GM19351 (cell line): ENCODE data around the gene LRRC3.

Experiments used
- ATAC-seq: cut with Tn5 transposase; IDR thresholded peaks from one replicate; pipeline ENCODE4 v1.9.1; 2021; ENCODE audit warnings: mild to moderate bottlenecking, moderate library complexity; ENCODE audit not compliant: unreplicated experiment

LRRC3 gene

DNA sequence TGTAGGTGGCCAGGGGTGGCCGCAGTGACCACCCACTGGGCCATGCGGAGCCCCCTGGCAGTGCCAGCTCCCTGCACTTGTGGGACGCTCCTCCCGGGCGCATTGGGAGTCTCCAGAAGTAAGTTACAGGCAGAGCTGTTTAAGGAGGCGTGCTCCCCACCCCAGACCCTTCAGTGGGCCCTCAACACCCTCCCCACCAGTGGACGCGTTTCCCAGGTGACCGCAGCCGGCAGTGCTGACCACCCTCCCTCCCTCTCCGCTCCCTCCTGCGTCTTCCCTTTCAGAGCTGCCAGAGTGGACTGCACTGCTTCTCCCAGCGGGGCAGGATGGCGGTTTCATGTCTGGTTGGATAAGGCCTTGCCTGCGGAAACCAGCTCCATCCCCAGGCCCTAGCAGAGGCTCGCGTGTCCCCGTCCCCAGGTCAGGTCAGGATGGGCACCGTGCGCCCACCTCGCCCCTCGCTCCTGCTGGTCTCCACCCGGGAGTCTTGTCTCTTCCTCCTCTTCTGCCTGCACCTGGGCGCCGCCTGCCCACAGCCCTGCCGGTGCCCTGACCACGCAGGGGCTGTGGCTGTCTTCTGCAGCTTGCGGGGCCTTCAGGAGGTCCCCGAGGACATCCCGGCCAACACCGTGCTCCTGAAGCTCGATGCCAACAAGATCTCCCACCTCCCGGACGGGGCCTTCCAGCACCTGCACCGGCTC, 1.1 kb downstream of the LRRC3 start:
- ATAC-seq = no peak

DNA sequence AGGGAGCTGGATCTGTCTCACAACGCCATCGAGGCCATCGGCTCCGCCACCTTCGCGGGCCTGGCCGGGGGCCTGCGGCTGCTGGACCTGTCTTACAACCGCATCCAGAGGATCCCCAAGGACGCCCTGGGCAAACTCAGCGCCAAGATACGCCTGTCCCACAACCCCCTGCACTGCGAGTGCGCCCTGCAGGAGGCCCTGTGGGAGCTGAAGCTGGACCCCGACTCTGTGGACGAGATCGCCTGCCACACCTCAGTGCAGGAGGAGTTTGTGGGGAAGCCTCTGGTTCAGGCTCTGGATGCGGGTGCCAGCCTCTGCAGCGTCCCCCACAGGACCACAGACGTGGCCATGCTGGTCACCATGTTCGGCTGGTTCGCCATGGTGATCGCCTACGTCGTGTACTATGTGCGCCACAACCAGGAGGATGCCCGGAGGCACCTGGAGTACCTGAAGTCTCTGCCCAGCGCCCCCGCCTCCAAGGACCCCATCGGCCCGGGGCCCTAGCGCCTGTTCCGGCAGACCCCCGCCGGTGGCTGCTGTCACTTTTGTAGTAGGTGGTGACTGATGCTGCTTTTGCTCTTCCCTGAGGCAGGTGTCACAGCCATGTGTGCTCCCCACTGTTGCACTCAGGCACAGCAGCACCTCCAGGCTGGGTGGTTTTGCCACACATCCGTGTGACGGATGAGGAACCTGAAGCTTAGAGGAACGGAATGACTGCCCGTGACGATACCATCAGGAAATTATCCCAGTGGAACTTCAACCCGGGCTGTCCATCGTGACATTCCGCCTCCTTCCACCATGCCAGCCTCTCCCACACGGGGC, 1.8 kb downstream of the LRRC3 start:
- ATAC-seq = no peak

DNA sequence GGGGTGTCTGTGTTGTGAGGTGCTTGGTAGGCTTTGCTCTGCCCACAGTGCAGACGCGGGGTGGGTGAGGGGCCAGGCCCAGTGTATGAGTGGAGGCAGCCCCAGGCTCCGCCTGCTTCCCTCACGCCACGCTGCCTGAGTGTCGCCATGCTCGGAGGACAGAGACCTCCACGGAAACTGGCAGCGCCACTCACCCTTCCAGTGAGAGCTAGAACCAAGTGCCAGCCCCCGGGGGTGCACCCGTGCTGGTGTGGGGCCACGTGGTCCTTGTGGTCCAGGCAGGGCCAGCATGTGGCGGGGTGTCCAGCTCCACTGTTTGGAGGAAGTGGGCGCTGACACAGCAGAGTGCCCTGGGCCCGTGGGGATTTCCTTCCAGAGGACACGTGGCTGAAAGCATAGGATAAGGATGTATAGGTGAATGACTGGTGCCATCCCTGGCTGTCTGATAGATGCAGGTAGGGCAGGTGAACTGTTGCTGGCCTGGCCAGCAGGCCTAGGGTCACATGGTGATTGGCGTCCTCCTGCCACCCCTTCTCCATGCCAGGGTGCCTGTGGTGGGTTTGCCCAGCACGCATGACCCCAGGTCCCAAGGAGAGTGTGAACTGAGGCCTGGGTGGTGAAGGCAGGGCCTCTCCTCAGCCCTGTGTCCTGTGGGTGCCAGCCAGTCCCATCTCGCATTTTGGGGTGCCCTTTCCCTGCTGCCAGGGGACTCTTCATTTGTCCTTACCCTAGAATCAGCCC, 3.8 kb downstream of the LRRC3 start:
- ATAC-seq = no peak

DNA sequence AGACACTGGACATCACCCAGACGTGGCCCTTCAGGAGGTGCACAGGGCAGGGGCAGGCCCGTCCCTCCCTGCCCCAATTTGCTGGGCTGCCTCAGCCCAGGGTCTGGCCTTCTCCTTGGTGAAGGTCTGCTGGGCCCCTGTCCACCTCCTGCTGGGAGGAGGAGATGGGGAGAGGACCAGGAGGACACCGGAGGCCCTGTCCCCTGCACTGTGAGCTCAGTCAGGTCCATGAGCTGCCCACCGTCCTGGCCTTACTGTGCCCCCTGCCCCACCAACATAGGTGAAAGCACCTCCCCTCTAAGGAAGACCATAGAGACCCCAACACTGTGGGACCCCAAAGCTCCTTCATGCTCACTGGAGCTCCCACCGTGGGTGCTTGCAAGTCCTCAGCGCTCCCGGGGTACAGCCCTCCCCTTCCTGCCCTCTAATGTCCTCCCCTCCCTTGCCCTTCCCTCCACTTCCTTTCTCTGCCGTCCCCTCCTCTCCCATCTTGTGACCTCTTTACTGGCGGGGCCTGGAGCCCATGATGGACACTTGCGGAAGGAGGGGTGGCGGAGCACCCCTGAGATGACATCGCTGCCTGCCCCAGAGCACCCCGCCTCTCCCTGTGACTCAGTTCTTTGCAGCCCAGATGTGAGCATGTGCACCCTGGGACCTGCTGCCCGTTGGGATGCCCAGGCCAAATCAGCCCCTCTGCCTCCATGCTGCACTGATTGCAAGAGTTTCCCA, 4.6 kb downstream of the LRRC3 start:
- ATAC-seq = no peak

DNA sequence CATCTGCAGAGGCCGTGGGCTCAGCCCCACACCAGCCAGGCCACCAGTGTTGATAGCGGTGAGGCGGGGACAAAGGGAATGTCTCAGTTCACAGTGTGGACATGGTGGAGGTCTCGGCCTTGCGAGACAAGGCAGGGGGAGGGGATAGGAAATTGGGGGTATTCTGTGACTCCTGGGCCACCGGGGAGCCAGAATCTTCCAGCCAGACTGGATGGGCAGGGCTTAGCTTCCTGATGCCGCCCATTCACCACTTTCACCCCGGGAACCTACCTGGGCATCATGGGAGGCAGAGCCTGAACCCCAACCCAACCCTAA, 5.1 kb downstream of the LRRC3 start:
- no peak for ATAC-seq

DNA sequence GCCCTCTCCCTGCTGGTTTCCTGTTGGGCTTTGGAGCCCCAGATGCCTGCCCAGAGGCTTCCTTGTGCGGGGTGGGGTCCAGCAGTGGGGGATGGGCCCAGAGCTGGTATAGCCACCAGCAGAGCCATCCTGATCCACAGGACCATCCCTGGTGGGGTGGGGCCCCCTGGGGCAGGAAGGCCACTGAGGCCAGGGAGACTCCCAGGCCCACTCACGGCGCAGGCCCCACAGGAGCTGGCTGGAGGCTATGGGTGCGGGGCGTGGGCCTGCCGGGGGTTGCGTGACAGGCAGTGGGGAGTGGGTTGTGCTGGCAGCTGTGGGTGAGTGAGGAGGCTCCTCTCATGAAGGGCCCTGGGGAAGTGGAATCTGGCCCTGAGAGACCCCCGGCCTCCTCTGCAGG, 5.7 kb downstream of the LRRC3 start:
- no peak for ATAC-seq

DNA sequence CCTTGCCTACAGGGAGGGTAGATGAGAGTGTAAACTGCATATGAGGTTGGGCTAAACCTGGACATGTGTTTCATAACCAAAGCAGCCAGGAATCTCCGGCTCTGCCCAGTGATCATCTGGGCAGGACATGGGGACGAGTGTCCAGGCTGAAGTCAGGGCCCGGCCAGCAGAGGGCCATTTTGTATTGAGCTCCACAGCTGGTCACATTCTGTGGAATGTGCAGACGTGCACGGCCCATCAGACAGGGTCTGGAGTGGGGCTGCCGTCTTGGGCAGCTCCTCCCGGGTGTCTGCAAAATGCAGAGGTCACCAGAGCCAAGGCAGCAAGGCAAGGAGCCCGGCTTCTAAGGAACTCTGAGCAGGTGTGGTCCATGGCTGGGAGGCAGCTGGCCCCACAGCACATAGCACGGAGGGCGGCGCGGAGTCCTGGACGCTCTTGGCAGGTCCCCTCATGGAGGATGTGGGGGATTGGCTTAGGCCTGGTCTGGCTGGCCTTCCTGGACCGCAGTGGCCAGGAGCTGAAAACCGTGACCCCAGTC, 6.2 kb downstream of the LRRC3 start:
- ATAC-seq = no peak

DNA sequence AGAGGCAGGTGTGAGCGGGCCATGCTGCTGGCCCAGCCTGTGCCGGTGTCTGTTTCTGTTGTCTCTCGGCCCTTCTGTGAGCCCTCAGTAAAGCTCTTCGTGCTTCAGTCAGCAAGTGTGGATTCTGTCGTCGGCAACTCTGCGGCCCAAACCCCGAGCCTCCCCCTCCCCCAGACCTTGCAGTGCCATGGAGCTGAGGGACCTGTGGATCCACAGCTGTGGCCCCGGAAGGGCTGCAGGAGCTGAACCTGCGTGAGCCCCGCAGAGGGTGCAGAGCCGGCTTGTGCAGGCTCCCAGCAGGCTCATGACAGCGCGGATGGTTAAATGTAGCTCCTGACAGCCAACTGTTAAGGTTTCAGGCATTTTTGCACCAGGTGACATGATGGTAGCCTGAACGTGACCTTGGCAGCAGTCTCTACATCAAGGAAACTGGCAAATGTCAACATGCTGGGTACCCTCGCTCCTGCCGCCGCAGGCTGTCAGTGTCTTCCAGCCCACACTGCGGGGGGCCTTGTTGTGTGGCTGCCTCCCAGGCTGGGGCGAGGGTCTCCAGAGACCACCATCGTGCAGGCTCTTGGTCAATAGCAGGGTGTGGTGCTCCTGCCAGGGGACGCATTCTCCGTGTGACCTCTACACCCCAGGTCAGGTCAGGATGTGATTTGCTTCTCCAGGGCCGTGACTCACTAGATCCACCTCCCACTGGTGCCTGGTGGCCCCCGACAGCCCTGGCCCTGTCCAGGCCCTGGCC, 7.0 kb downstream of the LRRC3 start:
- no peak for ATAC-seq

DNA sequence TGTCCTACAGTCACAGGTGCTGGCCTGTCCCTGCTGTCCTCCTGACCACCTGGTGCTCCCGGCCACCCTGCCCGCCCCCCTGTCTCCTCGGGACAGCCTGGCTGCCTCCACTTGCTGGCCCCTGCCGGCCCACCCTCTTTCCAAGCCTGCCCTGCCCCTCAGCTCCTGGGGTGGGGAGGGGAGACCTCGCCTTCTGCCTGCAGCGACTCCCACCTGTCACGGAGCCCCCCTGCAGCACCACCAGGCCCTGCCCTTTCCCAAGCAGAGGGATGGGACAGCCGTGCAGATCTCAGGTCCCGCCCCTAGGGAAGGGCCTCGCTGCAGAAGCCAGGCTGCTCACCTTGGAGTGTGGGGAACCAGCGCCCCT, 7.5 kb downstream of the LRRC3 start:
- ATAC-seq = no peak

DNA sequence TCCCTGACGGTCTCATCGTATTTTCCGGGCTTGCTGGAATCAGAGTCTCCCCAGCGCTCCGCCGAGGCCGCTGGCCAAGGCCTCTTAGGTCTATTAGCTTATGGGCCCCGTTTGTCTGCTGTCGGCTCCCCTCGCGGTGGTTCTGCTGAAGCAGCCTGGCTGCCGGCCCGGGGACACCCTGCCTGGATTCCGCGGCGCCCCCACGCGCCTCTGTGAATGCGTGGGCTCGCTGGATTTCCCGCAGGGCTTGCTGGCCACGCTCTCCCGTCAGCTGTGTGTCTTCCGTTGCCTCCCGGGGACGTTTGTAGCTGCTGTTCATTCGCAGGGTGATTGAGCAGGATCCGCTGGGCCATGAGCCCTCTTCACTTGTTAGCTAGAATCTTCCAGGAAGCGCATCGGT, 8.4 kb downstream of the LRRC3 start:
- no peak for ATAC-seq

DNA sequence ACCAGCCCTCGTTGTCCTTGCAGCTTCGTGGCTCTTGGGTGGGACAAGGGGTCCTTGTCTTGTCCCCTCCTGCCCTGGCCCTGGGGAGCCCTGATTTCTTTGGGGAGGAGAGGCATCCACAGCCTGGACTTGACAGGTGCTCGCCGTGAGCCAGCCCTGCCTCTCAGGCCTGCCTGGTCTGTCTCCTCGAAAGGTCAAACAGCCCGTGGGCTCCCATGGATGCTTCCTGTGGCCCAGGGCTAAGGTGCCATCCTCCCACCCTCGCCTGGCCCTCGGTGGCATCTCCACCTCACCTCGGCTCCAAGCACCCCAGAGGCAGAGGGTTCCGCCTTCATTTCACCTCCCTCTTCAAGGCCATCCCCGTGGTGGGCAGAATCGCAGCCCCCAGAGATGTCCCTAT, 9.0 kb downstream of the LRRC3 start:
- ATAC-seq = no peak

DNA sequence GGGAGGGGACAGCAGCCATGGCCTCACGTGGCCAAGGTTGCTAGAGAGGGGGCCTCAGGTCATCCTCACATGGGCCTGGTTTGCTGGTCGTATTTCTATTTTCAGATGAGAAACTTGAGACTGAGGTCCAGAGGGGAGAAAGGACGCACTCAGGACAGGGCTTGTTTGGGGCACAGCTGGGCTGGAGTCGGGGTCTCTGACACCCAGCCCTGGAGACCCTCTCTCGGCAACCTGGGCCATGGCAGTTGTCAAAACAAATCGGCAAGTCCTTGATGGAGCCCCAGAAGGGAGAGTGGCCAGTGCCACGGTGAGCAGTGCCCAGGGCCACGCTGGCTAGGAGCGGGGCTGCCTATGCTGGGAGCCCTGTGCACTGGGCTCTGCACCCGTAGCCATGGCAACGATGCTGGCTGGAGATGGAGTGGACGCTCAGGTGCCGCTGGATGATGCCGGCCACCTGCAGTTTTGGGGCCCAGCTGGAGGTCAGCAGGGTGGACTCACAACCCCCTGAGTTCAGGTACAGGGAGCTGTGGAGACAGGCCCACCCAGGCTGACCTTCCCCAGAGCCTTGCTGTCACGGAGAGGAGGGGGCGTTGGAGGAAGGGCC, 11.1 kb downstream of the LRRC3 start:
- ATAC-seq = no peak

DNA sequence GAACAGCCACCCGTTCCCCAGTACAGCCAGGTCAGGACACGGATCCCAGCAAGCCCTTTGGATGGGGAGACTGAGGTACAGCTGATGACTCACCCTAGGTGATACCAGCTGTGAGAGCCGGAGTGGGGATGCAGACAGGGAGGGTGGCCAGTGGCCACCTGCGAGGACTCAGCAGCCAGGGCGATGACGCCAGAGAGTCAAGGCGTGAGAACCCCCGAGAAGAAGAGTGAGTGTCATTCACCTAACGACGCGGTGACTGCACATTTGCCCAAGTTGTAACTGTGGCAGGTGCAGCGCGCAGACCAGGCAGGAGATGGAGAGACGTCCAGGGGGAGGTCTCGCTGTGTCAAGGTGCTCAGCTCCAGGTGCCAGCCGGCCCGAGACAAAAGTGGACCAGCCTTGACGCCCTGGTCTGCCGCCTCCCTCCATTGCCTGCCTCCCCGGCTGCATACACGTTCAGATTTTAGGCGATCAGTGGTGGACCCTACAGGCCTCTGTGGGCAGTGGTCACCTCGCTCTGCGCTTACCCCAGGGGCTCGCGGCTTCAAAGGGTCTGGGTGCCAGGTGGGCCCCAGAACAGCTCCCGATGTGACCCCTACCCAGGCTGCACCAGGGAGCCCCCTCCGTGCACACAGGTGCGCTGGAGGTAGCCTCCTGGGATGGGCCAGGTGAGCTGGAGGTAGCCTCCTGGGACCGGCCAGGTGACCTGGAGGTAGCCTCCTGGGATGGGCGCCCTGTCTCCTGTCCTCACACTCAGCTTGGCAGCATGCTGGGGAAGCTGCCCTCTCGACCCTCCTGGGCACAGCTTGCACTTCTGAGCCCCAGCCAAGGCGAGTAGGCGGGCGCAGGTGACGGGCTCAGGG, 11.9 kb downstream of the LRRC3 start:
- ATAC-seq = no peak

DNA sequence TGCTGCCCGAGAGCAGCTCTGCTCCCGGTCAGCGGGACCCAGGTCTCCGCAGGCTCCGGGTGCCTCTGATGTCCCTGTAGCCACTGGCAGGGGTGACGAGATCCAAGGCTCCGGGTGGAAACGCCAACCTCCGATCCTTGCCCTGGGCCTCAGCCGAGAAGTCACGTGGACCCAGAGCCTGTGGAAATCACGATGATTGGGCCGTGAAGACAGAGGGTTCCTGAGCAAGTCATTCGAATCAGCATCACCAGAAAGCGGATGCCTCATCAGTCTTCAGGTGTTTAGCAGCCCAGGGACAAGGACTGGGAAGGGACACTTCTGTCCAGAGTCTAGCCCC, 12.5 kb downstream of the LRRC3 start:
- no peak for ATAC-seq

DNA sequence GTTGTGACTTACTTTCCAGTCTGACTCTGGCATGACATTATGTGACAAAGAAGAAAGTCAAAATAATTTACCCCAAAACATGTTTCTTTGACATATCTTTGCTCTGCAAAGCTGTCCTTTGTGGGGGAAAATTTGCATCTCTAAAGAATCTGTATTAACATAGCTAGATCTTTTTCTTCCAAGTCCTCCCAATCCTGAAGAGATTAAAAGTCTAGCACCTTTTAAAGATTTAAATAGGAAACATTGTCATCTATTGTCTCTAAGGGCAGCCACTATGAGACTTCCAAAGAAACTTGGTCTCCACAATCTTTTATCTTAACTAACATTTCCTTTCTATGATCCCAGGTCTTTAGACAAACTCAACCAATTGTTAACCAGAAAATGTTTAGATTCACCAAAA, 16.0 kb downstream of the LRRC3 start:
- no peak for ATAC-seq

DNA sequence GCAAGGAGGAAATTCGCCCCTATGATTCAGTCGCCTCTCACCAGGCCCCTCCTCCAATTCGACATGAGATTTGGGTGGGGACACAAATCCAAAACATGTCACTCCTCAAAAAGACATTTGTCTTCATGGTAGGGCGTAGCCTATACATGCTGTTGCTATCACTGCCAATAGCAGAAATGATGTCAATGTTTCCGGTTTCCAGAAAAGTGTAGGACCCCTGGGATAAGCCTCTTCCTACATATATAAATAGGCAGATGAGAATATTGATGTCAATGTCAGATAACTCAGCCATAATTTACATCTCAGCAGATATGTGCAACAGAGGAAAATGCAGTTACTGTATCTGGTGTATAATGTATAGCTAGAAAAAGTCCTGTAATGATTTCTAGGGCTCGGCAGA, 16.7 kb downstream of the LRRC3 start:
- no peak for ATAC-seq

DNA sequence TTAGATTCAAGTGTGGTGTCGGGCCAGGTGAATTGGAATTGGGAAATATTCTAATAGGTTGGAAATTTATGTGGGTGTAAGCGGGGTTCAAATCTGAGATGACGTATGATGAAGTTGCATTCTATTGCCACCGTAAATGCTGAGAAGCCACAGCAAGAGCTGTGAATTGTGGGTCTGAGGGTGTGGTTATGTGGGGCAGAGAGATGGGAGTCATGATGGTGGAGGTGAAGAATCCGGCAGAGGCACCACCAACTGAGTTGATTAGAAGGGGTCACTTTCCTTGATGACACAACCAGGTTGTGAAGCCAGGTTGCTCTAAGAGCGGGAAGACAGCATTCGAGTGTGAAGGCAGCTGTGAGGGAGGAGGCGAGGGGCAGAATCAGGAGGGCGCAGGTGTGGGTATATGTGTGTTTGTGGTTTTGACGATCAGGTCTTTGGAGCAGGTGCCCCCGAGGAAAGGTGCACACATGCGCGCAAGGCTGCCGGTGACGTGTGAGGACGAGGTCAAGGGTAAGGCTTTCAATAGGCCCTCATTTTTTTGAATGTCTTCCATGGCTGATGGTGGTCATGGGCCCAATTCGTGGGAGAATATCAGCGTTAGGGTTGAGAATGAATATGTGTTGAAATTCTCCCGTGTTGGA, 18.7 kb downstream of the LRRC3 start:
- no peak for ATAC-seq

DNA sequence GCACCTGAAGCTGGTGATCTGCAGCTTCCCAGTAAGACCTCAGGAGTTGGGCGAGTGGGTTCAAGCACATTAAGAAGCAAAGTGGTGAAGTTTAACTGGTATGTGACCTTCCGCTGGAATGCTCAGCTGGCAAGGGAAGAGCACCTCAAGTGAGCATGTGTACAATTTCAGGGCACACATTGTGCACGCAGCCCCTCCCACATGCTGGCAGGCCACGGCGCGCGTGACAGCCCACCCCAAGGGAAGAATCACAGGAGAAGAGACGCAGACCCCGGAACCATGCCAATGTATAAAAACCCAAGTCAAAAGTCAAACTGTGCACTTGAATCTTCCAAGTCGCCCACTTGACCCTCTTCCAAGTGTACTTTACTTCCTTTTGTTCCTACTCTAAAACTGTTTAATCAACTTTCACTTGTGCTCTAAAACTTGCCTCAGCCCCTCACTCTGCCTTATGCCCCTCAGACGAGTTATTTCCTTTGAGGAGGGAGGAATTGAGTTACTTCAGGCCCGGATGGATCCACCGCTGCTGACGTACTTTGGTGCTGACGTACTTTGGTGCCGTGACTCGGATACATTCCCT, 20.0 kb downstream of the LRRC3 start:
- no peak for ATAC-seq
